Ascending aorta (tissue), 2 donors: ENCODE results near the gene HUWE1. TPM values are rescaled to one million over a fixed set of nuclear protein-coding genes. Genes with fewer than 3 reads are reported as not detected.

Experiments
- DNase-seq, 2 donors: peaks; one replicate each; pipeline ENCODE4 v3.0.0-alpha.2; 2019; ENCODE audit warnings: low spot score in 2 of 2
- H3K27ac ChIP-seq, 2 donors: fragments of 200-600 bp; sonication (generic); one replicate each; pipeline ENCODE4 v1.5.1; 2016 to 2017; ENCODE audit warnings: mild to moderate bottlenecking in 1 of 2
- H3K27me3 ChIP-seq: fragments of 200-600 bp; sonication (generic); one replicate; pipeline ENCODE4 v1.5.1; 2017
- H3K36me3 ChIP-seq, 2 donors: fragments of 200-600 bp; sonication (generic); one replicate each; pipeline ENCODE4 v1.5.1; 2016
- H3K4me1 ChIP-seq, 2 donors: fragments of 200-600 bp; sonication (generic); one replicate each; pipeline ENCODE4 v1.5.1; 2016 to 2017; ENCODE audit warnings: mild to moderate bottlenecking in 1 of 2
- H3K4me3 ChIP-seq, 2 donors: fragments of 200-600 bp; sonication (generic); one replicate each; pipeline ENCODE4 v1.5.1; 2016 to 2017; ENCODE audit warnings: mild to moderate bottlenecking in 1 of 2
- H3K9me3 ChIP-seq, 2 donors: fragments of 200-600 bp; sonication (generic); one replicate each; pipeline ENCODE4 v1.5.1; 2016
- intact Hi-C: fragments of 100-400 bp; cut with DNase I; formaldehyde crosslinking; loops from one replicate; pipeline ENCODE4 v1.15.1; 2023
- total RNA-seq: library from RNA; depleted of rRNA; stranded (reverse); fragments of >200 nt; gene quantifications from one replicate; pipeline ENCODE4 v1.1.0, GENCODE V29; 2016
- TF ChIP-seq, protein P1 (sequence below), 3 experiments: fragments of 200-600 bp in 2 of 3; fragments of 450-650 bp in 1 of 3; sonication (generic) in 2 of 3; IDR thresholded peaks; one replicate each; pipeline ENCODE4 v1.5.1; 2016 to 2019; ENCODE audit warnings: antibody characterized with exemption in 3 of 3, mild to moderate bottlenecking in 1 of 3, moderate library complexity in 1 of 3

Gene HUWE1
- total RNA-seq, 1 donor from 2014 or later: 135 TPM

DNA sequence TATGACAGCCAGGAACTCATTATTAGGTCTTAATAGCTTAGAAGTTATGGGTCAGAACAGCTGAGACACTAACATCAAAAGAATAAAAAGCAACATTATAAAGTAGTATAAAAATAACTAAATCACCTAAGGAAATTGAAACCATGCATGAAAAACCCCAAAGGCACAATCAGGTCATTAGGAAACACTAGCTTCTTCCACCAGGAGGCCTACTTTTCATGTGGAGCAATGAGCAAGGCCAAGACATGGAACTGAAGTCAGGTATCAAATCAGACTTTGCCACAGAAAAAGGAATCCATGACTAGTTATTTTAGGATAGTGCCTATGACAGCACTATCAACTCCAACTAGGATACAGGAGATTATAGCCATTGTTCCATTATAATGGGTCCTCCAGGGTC lies 7.9 kb downstream of the HUWE1 start:
- Histone ChIP-seq H3K27me3 (no peaks in the 10 kb centered on the region), H3K4me3 (no peak overlapping the region), H3K36me3 (no peaks in the 10 kb centered on the region), H3K9me3 (no peaks in the 10 kb centered on the region), H3K27ac (no peak overlapping the region), H3K4me1 (no peaks in the 10 kb centered on the region)
- TF ChIP-seq, protein P1, sequence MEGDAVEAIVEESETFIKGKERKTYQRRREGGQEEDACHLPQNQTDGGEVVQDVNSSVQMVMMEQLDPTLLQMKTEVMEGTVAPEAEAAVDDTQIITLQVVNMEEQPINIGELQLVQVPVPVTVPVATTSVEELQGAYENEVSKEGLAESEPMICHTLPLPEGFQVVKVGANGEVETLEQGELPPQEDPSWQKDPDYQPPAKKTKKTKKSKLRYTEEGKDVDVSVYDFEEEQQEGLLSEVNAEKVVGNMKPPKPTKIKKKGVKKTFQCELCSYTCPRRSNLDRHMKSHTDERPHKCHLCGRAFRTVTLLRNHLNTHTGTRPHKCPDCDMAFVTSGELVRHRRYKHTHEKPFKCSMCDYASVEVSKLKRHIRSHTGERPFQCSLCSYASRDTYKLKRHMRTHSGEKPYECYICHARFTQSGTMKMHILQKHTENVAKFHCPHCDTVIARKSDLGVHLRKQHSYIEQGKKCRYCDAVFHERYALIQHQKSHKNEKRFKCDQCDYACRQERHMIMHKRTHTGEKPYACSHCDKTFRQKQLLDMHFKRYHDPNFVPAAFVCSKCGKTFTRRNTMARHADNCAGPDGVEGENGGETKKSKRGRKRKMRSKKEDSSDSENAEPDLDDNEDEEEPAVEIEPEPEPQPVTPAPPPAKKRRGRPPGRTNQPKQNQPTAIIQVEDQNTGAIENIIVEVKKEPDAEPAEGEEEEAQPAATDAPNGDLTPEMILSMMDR (IDR thresholded peaks at IDR 0.05): no peak
- DNase-seq: no peak
- intact Hi-C loops: no loop called here

- H3K27me3 ChIP-seq: no peaks in the 10 kb centered on the region
- H3K4me1 ChIP-seq: no peaks in the 10 kb centered on the region
- TF ChIP-seq, protein P1 (IDR thresholded peaks at IDR 0.05): no peak
- DNase-seq: no peak
- H3K9me3 ChIP-seq: no peaks in the 10 kb centered on the region
- H3K36me3 ChIP-seq: no peaks in the 10 kb centered on the region
- intact Hi-C loops: no loop called here
- no peak overlapping the region for H3K27ac ChIP-seq
- no peak overlapping the region for H3K4me3 ChIP-seq
Observed at GRCh38 chrX:53677286-53677685, 9.2 kb downstream of the HUWE1 start.

DNA sequence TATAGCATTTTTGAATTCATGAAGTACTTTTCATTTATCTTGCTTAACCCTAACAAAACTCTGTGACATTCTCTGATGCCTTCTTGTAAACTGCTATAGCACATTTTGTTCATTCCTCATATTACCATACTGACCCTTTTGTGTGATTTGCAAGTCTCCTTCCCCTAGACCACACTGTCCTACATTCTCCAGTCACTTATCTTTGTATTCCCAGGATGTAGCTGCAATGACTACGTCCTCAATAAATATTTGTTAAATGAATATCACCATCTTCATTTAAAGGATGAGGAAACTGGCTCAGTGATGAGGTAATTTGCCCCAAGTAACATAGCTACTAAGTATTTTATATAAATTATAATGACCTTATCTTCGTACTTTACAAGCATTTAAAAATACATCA lies 11.9 kb downstream of the HUWE1 start:
- H3K4me1 ChIP-seq: no peaks in the 10 kb centered on the region
- no peaks in the 10 kb centered on the region for H3K9me3 ChIP-seq
- no peaks in the 10 kb centered on the region for H3K36me3 ChIP-seq
- TF ChIP-seq, protein P1 (IDR thresholded peaks at IDR 0.05): no peak
- DNase-seq: no peak
- H3K4me3 ChIP-seq: no peak overlapping the region
- H3K27ac ChIP-seq: no peak overlapping the region
- H3K27me3 ChIP-seq: no peaks in the 10 kb centered on the region
- intact Hi-C loops: no loop called here

- H3K27ac ChIP-seq: no peak overlapping the region
- no peaks in the 10 kb centered on the region for H3K4me1 ChIP-seq
- no peak for DNase-seq
- TF ChIP-seq, protein P1 (IDR thresholded peaks at IDR 0.05): no peak
- H3K4me3 ChIP-seq: no peak overlapping the region
- intact Hi-C loops: no loop called here
- H3K27me3 ChIP-seq: no peaks in the 10 kb centered on the region
- no peaks in the 10 kb centered on the region for H3K9me3 ChIP-seq
- H3K36me3 ChIP-seq: no peaks in the 10 kb centered on the region
Observed at GRCh38 chrX:53669258-53669657, 17.3 kb downstream of the HUWE1 start.

GRCh38 chrX:53666171-53666570 lies 20.3 kb downstream of the HUWE1 start:
- TF ChIP-seq, protein P1 (IDR thresholded peaks at IDR 0.05): no peak
- Histone ChIP-seq H3K27ac (no peak overlapping the region), H3K36me3 (no peaks in the 10 kb centered on the region), H3K27me3 (no peaks in the 10 kb centered on the region), H3K4me1 (no peaks in the 10 kb centered on the region), H3K9me3 (no peaks in the 10 kb centered on the region), H3K4me3 (no peak overlapping the region)
- no peak for DNase-seq
- intact Hi-C loops: no loop called here

- Histone ChIP-seq H3K4me1 (no peaks in the 10 kb centered on the region), H3K27ac (no peak overlapping the region), H3K36me3 (no peaks in the 10 kb centered on the region), H3K9me3 (no peaks in the 10 kb centered on the region), H3K27me3 (no peaks in the 10 kb centered on the region), H3K4me3 (no peak overlapping the region)
- TF ChIP-seq, protein P1 (IDR thresholded peaks at IDR 0.05): no peak
- no peak for DNase-seq
- intact Hi-C loops: no loop called here
Observed at GRCh38 chrX:53660004-53660403, 26.5 kb downstream of the HUWE1 start.
